Measurements from ENCODE around the gene RHOT2. TPM values are rescaled to one million over a fixed set of nuclear protein-coding genes. Genes with fewer than 3 reads are reported as not detected.

The RHOT2 gene
- total and polyA plus RNA-seq, 2 donors (not counting 3 experiments of a cell fraction or from before 2014, with no cell fraction given), result 106 to 139 TPM

DNA sequence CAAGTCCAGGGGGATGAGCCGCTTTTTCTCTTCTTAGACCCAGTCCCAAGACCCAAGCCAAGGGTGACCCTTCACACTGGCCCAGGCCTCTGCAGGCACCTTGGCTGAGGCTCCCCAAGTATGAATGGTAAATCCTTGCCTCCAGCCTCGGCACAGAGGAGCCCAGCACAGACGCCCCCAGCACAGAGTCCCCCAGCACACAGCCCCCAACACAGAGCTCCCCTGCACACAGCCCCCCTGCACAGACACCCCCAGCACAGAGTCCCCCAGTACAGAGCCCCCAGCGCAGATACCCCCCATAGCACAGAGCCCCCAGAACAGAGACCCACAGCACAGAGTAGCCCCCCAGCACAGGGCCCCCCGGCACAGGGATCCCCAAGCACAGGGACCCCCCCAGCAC lies 27.3 kb upstream of the RHOT2 start:
- ChIA-PET CTCF (interaction anchor here (0.7 kb wide), 1 partner anchor 15 kb away, joined by 3 read pairs; no protein-coding TSS in a partner anchor), POLR2A (no interaction called here)
- Histone ChIP-seq H3K9me3 (replicated peaks; ENCODE audit: control insufficient read depth, insufficient read depth, low read length) (no peaks in the 10 kb centered on the region), H3K4me3 (replicated peaks in 1 of 3; ENCODE audit: insufficient read depth in 1 of 3, low read depth in 1 of 3, low read length in 3 of 3) (no peak overlapping the region), H2AFZ (ENCODE audit: low read depth, low read length) (no peak overlapping the region), H3K27me3 (ENCODE audit: control insufficient read depth in 2 of 2, insufficient read depth in 2 of 2, low read length in 2 of 2) (no peaks in the 10 kb centered on the region), H4K20me1 (replicated peaks; ENCODE audit: control insufficient read depth, extremely low read depth, insufficient read depth, low read length) (no peaks in the 10 kb centered on the region), H3K9ac (replicated peaks; ENCODE audit: extremely low read depth, insufficient read depth, low read length) (no peak overlapping the region), H3K36me3 (ENCODE audit: control insufficient read depth in 2 of 2, extremely low read depth in 1 of 2, insufficient read depth in 2 of 2, low read length in 2 of 2) (no peaks in the 10 kb centered on the region), H3K4me1 (ENCODE audit: control insufficient read depth, extremely low read depth, insufficient read depth, low read length) (peaks cover 9% of the 10 kb centered on the region), H3K79me2 (ENCODE audit: control insufficient read depth, insufficient read depth, low read length) (no peaks in the 10 kb centered on the region), H3K4me2 (ENCODE audit: insufficient read depth, low read length) (no peak overlapping the region), H3K9me1 (replicated peaks; ENCODE audit: control insufficient read depth, extremely low read depth, insufficient read depth, low read length) (no peaks in the 10 kb centered on the region), H3K27ac (ENCODE audit: insufficient read depth, low read depth, low read length) (no peak overlapping the region)
- DNase-seq (ENCODE audit: low read depth, low spot score) (no peak), FAIRE-seq (no peak)
- BruUV-seq (replicated peaks), result no TSS peak
- TF ChIP-seq MAX (IDR thresholded peaks at IDR 0.05; ENCODE audit: insufficient read depth, insufficient read length) (no peak), JUN (IDR thresholded peaks at IDR 0.05; ENCODE audit: borderline replicate concordance, insufficient read depth, insufficient read length, low read depth) (no peak), POLR2A (IDR thresholded peaks at IDR 0.05; ENCODE audit: low read depth, low read length) (no peak), GATA2 (IDR thresholded peaks at IDR 0.05; ENCODE audit: insufficient read depth, insufficient read length, low read depth, low read length) (no peak), FOS (IDR thresholded peaks at IDR 0.05; ENCODE audit: borderline replicate concordance, insufficient read depth, low read length) (no peak), MYC (IDR thresholded peaks at IDR 0.05; ENCODE audit: low read depth, low read length) (no peak), EZH2 (IDR thresholded peaks at IDR 0.05; ENCODE audit: borderline replicate concordance, low read depth, low read length, severe bottlenecking) (no peak), POLR2AphosphoS5 (IDR thresholded peaks at IDR 0.05; ENCODE audit: insufficient read depth, low read depth, low read length) (no peak)
- TF ChIP-seq, protein P1, sequence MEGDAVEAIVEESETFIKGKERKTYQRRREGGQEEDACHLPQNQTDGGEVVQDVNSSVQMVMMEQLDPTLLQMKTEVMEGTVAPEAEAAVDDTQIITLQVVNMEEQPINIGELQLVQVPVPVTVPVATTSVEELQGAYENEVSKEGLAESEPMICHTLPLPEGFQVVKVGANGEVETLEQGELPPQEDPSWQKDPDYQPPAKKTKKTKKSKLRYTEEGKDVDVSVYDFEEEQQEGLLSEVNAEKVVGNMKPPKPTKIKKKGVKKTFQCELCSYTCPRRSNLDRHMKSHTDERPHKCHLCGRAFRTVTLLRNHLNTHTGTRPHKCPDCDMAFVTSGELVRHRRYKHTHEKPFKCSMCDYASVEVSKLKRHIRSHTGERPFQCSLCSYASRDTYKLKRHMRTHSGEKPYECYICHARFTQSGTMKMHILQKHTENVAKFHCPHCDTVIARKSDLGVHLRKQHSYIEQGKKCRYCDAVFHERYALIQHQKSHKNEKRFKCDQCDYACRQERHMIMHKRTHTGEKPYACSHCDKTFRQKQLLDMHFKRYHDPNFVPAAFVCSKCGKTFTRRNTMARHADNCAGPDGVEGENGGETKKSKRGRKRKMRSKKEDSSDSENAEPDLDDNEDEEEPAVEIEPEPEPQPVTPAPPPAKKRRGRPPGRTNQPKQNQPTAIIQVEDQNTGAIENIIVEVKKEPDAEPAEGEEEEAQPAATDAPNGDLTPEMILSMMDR (IDR thresholded peaks at IDR 0.05; ENCODE audit: extremely low read depth in 1 of 2, insufficient read depth in 1 of 2, low read depth in 1 of 2, low read length in 2 of 2), result no peak
- intact Hi-C loops (cut with micrococcal nuclease), result no loop called here
- dilution Hi-C loops (cut with MboI; ENCODE audit: extremely low pct_ligation_motif_present, low sequenced_read_pairs), result no loop called here

Data from endothelial cell of umbilical vein (primary cell).